Endodermal cell (in vitro differentiated cells): ENCODE results near the gene ADIPOR2. TPM values are rescaled to one million over a fixed set of nuclear protein-coding genes. Genes with fewer than 3 reads are reported as not detected.

Source experiments
- DNase-seq: peaks from one replicate; pipeline ENCODE4 v3.0.0-alpha.2; 2017
- H3K27ac ChIP-seq: 2 replicates; pipeline ENCODE4 v1.5.1; 2013; ENCODE audit warnings: mild to moderate bottlenecking, low read depth, low read length, moderate library complexity
- H3K27me3 ChIP-seq: 2 replicates; pipeline ENCODE4 v1.6.1; 2013; ENCODE audit warnings: mild to moderate bottlenecking, low read length, moderate library complexity; ENCODE audit not compliant: insufficient read depth, control insufficient read depth, poor library complexity, severe bottlenecking
- H3K36me3 ChIP-seq: 2 replicates; pipeline ENCODE4 v1.7.0; 2013; ENCODE audit warnings: mild to moderate bottlenecking, low read length, moderate library complexity; ENCODE audit not compliant: control insufficient read depth, insufficient read depth
- H3K4me1 ChIP-seq: one replicate; pipeline ENCODE4 v1.7.0; 2013; ENCODE audit warnings: low read length; ENCODE audit not compliant: control insufficient read depth, insufficient read depth
- H3K4me3 ChIP-seq: 2 replicates; pipeline ENCODE4 v1.5.1; 2013; ENCODE audit warnings: mild to moderate bottlenecking, low read length, moderate library complexity
- H3K9ac ChIP-seq: 2 replicates; pipeline ENCODE4 v1.6.1; 2013; ENCODE audit warnings: mild to moderate bottlenecking, low read length, moderate library complexity; ENCODE audit not compliant: poor library complexity, severe bottlenecking; ENCODE audit errors: extremely low read depth
- H3K9me3 ChIP-seq: 2 replicates; pipeline ENCODE4 v1.6.1; 2013; ENCODE audit warnings: mild to moderate bottlenecking, low read length, moderate library complexity; ENCODE audit not compliant: control insufficient read depth
- H3K27ac Mint-ChIP-seq: 2 replicates; pipeline ENCODE4 v1.8.0; 2020; ENCODE audit warnings: mixed read lengths
- H3K27me3 Mint-ChIP-seq: 2 replicates; pipeline ENCODE4 v1.8.0; 2021; ENCODE audit warnings: mild to moderate bottlenecking, mixed read lengths; ENCODE audit not compliant: insufficient read depth
- H3K36me3 Mint-ChIP-seq: 2 replicates; pipeline ENCODE4 v1.8.0; 2020; ENCODE audit warnings: low read depth, mixed read lengths
- H3K4me1 Mint-ChIP-seq: 2 replicates; pipeline ENCODE4 v1.8.0; 2020; ENCODE audit warnings: mixed read lengths
- H3K4me3 Mint-ChIP-seq: 2 replicates; pipeline ENCODE4 v1.8.0; 2020; ENCODE audit warnings: mild to moderate bottlenecking, moderate library complexity, mixed read lengths
- H3K9me3 Mint-ChIP-seq: 2 replicates; pipeline ENCODE4 v1.8.0; 2020; ENCODE audit warnings: mild to moderate bottlenecking, mixed read lengths
- CTCF ChIP-seq: fragments of 200-600 bp; sonication (generic); conservative IDR thresholded peaks from 2 replicates; pipeline ENCODE4 v1.5.0; 2021; ENCODE audit warnings: antibody characterized with exemption, mild to moderate bottlenecking
- WGBS, 2 experiments: methylation state at CpG; one replicate each; pipeline versions ENCODE4 v1.1.5 to v1.1.7; 2013; ENCODE audit warnings: missing lambda C conversion rate in 2 of 2, mixed read lengths in 1 of 2; ENCODE audit not compliant: insufficient coverage in 1 of 2, insufficient read length in 1 of 2; 5-methylcytosine and 5-hydroxymethylcytosine counted together
- total RNA-seq, 2 donors: library from RNA; stranded (reverse); fragmentation: NEBNext Ultra II Directional in 1 of 2; extraction: Animal tissue kit (Norgen Biotek cat#: 25700) in 1 of 2; gene quantifications; 2 replicates in 1 of 2; 3 replicates in 1 of 2; pipeline ENCODE4 v1.2.1, GENCODE V29; 2021

ADIPOR2 gene
- total RNA-seq, 2 donors from 2014 or later: 53.7 to 124 TPM

DNA sequence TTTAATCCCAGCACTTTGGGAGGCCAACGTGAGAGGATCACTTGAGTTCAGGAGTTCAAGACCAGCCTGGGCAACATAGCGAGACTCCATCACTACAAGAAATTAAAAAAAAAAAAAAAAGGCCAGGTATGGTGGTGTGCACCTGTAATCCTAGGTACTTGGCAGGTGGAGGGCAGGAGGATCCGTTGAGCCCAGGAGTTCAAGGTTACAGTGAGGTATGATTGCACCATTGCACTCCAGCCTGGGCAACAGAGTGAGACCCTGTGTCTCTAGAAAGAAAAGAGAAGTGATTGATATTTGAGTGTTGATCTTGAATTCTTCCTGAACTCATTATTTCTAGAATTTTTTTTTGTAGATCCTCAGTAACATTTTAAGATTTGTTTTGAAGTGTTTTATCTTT, 59.4 kb downstream of the ADIPOR2 start:
- H3K27me3 Mint-ChIP-seq: no peaks in the 10 kb centered on the region
- H3K27ac ChIP-seq: no peak overlapping the region
- no peak for DNase-seq
- no peak overlapping the region for H3K4me3 ChIP-seq
- H3K4me3 Mint-ChIP-seq: no peak overlapping the region
- no peak overlapping the region for H3K27ac Mint-ChIP-seq
- H3K9me3 ChIP-seq: peaks cover 7% of the 10 kb centered on the region
- no peaks in the 10 kb centered on the region for H3K4me1 ChIP-seq
- TF ChIP-seq CTCF: no peak
- 92 to 100% methylated on average over 1 to 2 of the region's 3 CpGs for WGBS, 2 experiments
- H3K4me1 Mint-ChIP-seq: peaks cover 17% of the 10 kb centered on the region
- peaks cover 57% of the 10 kb centered on the region for H3K36me3 Mint-ChIP-seq
- H3K36me3 ChIP-seq: peaks cover 36% of the 10 kb centered on the region
- no peaks in the 10 kb centered on the region for H3K27me3 ChIP-seq
- peaks cover 26% of the 10 kb centered on the region for H3K9me3 Mint-ChIP-seq
- no peak overlapping the region for H3K9ac ChIP-seq

DNA sequence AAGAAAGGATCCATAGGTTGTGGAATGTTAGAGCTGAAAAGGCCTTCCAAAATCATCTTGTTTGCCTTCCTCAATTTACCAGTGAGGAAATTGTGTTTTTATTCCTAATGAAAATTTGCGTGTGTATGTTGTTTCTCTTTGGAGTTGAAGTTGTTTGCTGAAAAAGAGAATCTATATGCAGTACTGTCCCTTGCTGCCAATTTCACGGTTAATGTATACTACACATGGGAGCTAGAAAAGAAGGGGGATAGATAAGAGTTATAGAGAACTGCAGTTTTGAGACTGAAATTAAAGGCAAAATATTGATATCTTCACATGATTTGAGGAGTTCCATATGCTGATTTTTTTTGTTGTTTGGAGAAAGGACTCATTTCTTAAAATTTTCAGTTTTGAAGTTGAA, 67.5 kb downstream of the ADIPOR2 start:
- H3K27ac Mint-ChIP-seq: peak overlapping the region; percentile 22
- peaks cover 2% of the 10 kb centered on the region for H3K4me1 Mint-ChIP-seq
- H3K36me3 Mint-ChIP-seq: peaks cover 59% of the 10 kb centered on the region
- WGBS, 2 experiments: 94 to 95% methylated on average over 2 of the region's 2 CpGs
- no peak for DNase-seq
- H3K4me1 ChIP-seq: no peaks in the 10 kb centered on the region
- H3K9me3 Mint-ChIP-seq: no peaks in the 10 kb centered on the region
- no peak overlapping the region for H3K27ac ChIP-seq
- H3K27me3 Mint-ChIP-seq: no peaks in the 10 kb centered on the region
- no peak for TF ChIP-seq CTCF
- peaks cover 67% of the 10 kb centered on the region for H3K36me3 ChIP-seq
- H3K4me3 Mint-ChIP-seq: no peak overlapping the region
- no peak overlapping the region for H3K4me3 ChIP-seq
- H3K9ac ChIP-seq: no peak overlapping the region
- H3K9me3 ChIP-seq: peaks cover 5% of the 10 kb centered on the region
- H3K27me3 ChIP-seq: no peaks in the 10 kb centered on the region

DNA sequence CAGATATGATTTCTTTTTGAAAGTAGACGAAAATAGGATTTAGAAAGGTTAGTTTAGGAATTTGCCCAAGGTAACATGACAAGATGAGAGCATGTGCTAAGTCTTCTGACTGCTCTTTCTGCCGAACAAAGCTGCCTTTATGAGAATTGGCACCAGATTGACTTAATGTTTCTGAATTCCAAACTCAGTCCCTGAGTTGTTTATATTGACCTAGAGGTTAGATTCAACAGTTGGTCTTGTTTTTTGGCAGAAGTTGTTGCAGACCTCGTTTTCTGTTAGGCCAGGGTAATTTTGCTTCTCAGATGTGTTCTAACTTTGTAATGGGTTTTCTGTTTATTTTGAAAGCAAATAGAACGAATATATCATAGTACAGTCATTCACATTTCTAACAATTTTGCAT, 68.0 kb downstream of the ADIPOR2 start:
- no peak for TF ChIP-seq CTCF
- no peak overlapping the region for H3K27ac ChIP-seq
- Mint-ChIP-seq H3K36me3 (peaks cover 61% of the 10 kb centered on the region), H3K27ac (peak overlapping the region; percentile 29), H3K27me3 (no peaks in the 10 kb centered on the region), H3K4me1 (peaks cover 2% of the 10 kb centered on the region), H3K4me3 (no peak overlapping the region), H3K9me3 (no peaks in the 10 kb centered on the region)
- H3K9me3 ChIP-seq: peaks cover 5% of the 10 kb centered on the region
- 89 to 92% methylated on average over 3 to 4 of the region's 4 CpGs for WGBS, 2 experiments
- no peak overlapping the region for H3K9ac ChIP-seq
- no peak for DNase-seq
- H3K36me3 ChIP-seq: peaks cover 70% of the 10 kb centered on the region
- no peak overlapping the region for H3K4me3 ChIP-seq
- H3K27me3 ChIP-seq: no peaks in the 10 kb centered on the region
- H3K4me1 ChIP-seq: no peaks in the 10 kb centered on the region
